Thymus (tissue), 11 donors: ENCODE data around the gene PCNX3. TPM values are rescaled to one million over a fixed set of nuclear protein-coding genes. Genes with fewer than 3 reads are reported as not detected.

ENCODE experiments used
- DNase-seq, 9 donors: peaks; one replicate each; pipeline ENCODE4 v3.0.0-alpha.2; 2013; ENCODE audit warnings: low spot score in 9 of 9, low read depth in 6 of 9, missing footprints in 1 of 9
- H3K27ac ChIP-seq, 2 donors: one replicate each; pipeline ENCODE4 v1.5.1; 2013; ENCODE audit warnings: control low read depth in 1 of 2, low read depth in 1 of 2, low read length in 1 of 2, mild to moderate bottlenecking in 1 of 2, moderate library complexity in 1 of 2
- H3K27me3 ChIP-seq, 2 donors: one replicate each; pipeline ENCODE4 v1.5.1; 2013; ENCODE audit warnings: low read length in 1 of 2; ENCODE audit not compliant: control insufficient read depth in 2 of 2, insufficient read depth in 1 of 2
- H3K36me3 ChIP-seq, 2 donors: one replicate each; pipeline ENCODE4 v1.5.1; 2013; ENCODE audit warnings: low read length in 1 of 2, mild to moderate bottlenecking in 1 of 2, moderate library complexity in 1 of 2; ENCODE audit not compliant: control insufficient read depth in 2 of 2, insufficient read depth in 2 of 2
- H3K4me1 ChIP-seq, 2 donors: one replicate each; pipeline ENCODE4 v1.5.1; 2013; ENCODE audit warnings: low read length in 2 of 2; ENCODE audit not compliant: control insufficient read depth in 2 of 2, insufficient read depth in 2 of 2
- H3K4me3 ChIP-seq, 2 donors: one replicate each; pipeline ENCODE4 v1.5.1; 2013; ENCODE audit warnings: low read length in 2 of 2, control low read depth in 1 of 2, mild to moderate bottlenecking in 1 of 2
- H3K9me3 ChIP-seq, 2 donors: one replicate each; pipeline ENCODE4 v1.5.1; 2013; ENCODE audit warnings: low read length in 1 of 2, mild to moderate bottlenecking in 1 of 2; ENCODE audit not compliant: control insufficient read depth in 2 of 2, insufficient read depth in 1 of 2
- WGBS: extraction: QIAGEN DNeasy Blood & Tissue Kit; methylation state at CpG from one replicate; pipeline ENCODE4 v1.1.7; 2013; 5-methylcytosine and 5-hydroxymethylcytosine counted together
- polyA plus RNA-seq: library from polyadenylated mRNA; stranded (reverse); fragments of 200-250 nt; gene quantifications from one replicate; pipeline ENCODE4 v1.2.3, GENCODE V29; 2013
- total RNA-seq: library from RNA; stranded (reverse); fragments of 120-200 nt; gene quantifications from one replicate; pipeline ENCODE4 v1.2.4, GENCODE V29; 2013
- donor health status: healthy.

PCNX3 gene
- total and polyA plus RNA-seq, 2 donors, result 7.4 to 23.4 TPM

- no peak for DNase-seq
- Histone ChIP-seq H3K4me1 (peaks cover 0 to 40% of the 10 kb centered on the region in 2 donors), H3K27me3 (peaks cover 0 to 35% of the 10 kb centered on the region in 2 donors), H3K9me3 (no peaks in the 10 kb centered on the region), H3K36me3 (peaks cover 34 to 38% of the 10 kb centered on the region in 2 donors), H3K27ac (no peak overlapping the region), H3K4me3 (no peak overlapping the region)
- 91% methylated on average over 2 of the region's 2 CpGs for whole genome bisulfite sequencing
These were observed 28.9 kb upstream of the PCNX3 start for GRCh38 chr11:65586676-65587075.

- WGBS, result 48% methylated on average over 13 of the region's 13 CpGs
- Histone ChIP-seq H3K4me3 (no peak overlapping the region), H3K36me3 (peaks cover 42 to 49% of the 10 kb centered on the region in 2 donors), H3K9me3 (no peaks in the 10 kb centered on the region), H3K27me3 (peaks cover 0 to 48% of the 10 kb centered on the region in 2 donors), H3K4me1 (peaks cover 0 to 54% of the 10 kb centered on the region in 2 donors), H3K27ac (peak overlapping the region; percentile 45 to 68)
- peak in 4 of 9 donors; percentile 56 to 81 (median 74) for DNase-seq
These were observed 27.1 kb upstream of the PCNX3 start for GRCh38 chr11:65588199-65589054.

- Histone ChIP-seq H3K27me3 (peaks cover 0 to 39% of the 10 kb centered on the region in 2 donors), H3K4me1 (peaks cover 2 to 54% of the 10 kb centered on the region in 2 donors), H3K27ac (peak overlapping the region in 1 of 2 donors; percentile 11), H3K9me3 (no peaks in the 10 kb centered on the region), H3K4me3 (no peak overlapping the region), H3K36me3 (peaks cover 39 to 43% of the 10 kb centered on the region in 2 donors)
- 87% methylated on average over 9 of the region's 9 CpGs for WGBS
- DNase-seq, result peak in 2 of 9 donors; percentile 60 to 71
These were observed 25.9 kb upstream of the PCNX3 start for GRCh38 chr11:65589444-65590239.

GRCh38 chr11:65590240-65590738, 25.3 kb upstream of the PCNX3 start:
- DNase-seq, result no peak
- Histone ChIP-seq H3K4me3 (no peak overlapping the region), H3K27me3 (peaks cover 0 to 36% of the 10 kb centered on the region in 2 donors), H3K9me3 (no peaks in the 10 kb centered on the region), H3K4me1 (peaks cover 2 to 55% of the 10 kb centered on the region in 2 donors), H3K27ac (peak overlapping the region; percentile 3 to 11), H3K36me3 (peaks cover 38 to 39% of the 10 kb centered on the region in 2 donors)
- 84% methylated on average over 8 of the region's 8 CpGs for WGBS

GRCh38 chr11:65591939-65592857, 23.4 kb upstream of the PCNX3 start:
- no peak overlapping the region for H3K27ac ChIP-seq

GRCh38 chr11:65592858-65593517, 22.6 kb upstream of the PCNX3 start:
- H3K36me3 ChIP-seq, result peaks cover 32 to 35% of the 10 kb centered on the region in 2 donors
- 93% methylated on average over 22 of the region's 22 CpGs for WGBS
- DNase-seq, result no peak

More at GRCh38 chr11:65591939-65592857, 23.4 kb upstream of the PCNX3 start:
- Histone ChIP-seq H3K27me3 (peaks cover 0 to 27% of the 10 kb centered on the region in 2 donors), H3K4me1 (peaks cover 2 to 52% of the 10 kb centered on the region in 2 donors), H3K36me3 (peaks cover 28 to 31% of the 10 kb centered on the region in 2 donors), H3K9me3 (no peaks in the 10 kb centered on the region), H3K4me3 (no peak overlapping the region)
- no peak for DNase-seq
- 94% methylated on average over 106 of the region's 106 CpGs for WGBS

GRCh38 chr11:65593518-65594414, 21.8 kb upstream of the PCNX3 start:
- Histone ChIP-seq H3K27me3 (peaks cover 0 to 27% of the 10 kb centered on the region in 2 donors), H3K9me3 (no peaks in the 10 kb centered on the region), H3K27ac (no peak overlapping the region), H3K36me3 (peaks cover 40 to 43% of the 10 kb centered on the region in 2 donors), H3K4me1 (peaks cover 2 to 36% of the 10 kb centered on the region in 2 donors), H3K4me3 (no peak overlapping the region)
- WGBS, result 95% methylated on average over 26 of the region's 26 CpGs
- DNase-seq, result peak in 3 of 9 donors; percentile 53 to 63 (median 60)

More at GRCh38 chr11:65592858-65593517, 22.6 kb upstream of the PCNX3 start:
- H3K4me1 ChIP-seq, result peaks cover 2 to 44% of the 10 kb centered on the region in 2 donors
- H3K4me3 ChIP-seq, result no peak overlapping the region
- H3K27me3 ChIP-seq, result peaks cover 0 to 27% of the 10 kb centered on the region in 2 donors
- H3K27ac ChIP-seq, result no peak overlapping the region
- H3K9me3 ChIP-seq, result no peaks in the 10 kb centered on the region
